Measurements from ENCODE around the gene PPP2R2D.
"Not testable (repeated sequence)": the region's sequence is repeated elsewhere in the genome, so short reads cannot be mapped to it uniquely, and the experiment has no call there.

The PPP2R2D gene

DNA sequence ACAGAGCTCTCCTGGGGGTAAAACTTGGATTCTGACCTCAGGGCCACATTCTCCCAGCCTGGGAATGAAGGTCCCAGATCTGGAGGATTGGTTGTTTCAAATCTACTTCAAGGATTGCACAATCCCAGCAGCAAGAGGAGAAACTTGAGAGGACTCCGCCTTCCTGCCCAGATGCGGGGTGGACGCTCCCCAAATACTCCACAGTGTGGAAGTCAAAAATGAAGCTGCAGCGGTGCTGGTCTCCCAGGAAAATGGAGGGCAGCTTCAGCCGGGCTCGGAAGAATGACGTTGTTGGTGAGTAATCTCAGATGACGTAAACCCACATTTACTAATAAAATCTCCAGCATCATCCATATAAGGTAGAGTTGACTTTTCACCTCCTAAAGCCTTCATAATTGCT is 31.5 kb upstream of the PPP2R2D start:
- no peak for DNase-seq

DNA sequence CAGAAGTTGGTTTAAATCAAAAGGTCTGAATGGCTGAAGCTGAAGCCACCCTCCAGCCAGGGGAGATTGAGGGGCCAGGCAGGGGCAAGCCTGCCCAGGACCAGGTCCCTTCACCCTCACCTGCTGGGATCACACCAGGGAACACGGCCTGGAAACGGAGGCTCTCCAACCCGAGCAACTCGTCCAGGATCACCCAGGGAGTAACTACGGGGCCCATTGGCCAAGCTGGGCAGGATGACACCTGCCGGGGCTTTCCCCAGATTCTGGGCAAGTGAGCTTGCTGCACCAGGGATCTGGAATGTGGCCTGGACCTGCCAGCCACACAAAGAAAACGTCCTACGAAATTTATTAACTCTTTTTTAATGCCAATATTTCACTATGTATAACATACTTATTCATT is 30.4 kb upstream of the PPP2R2D start:
- DNase-seq: no peak

DNA sequence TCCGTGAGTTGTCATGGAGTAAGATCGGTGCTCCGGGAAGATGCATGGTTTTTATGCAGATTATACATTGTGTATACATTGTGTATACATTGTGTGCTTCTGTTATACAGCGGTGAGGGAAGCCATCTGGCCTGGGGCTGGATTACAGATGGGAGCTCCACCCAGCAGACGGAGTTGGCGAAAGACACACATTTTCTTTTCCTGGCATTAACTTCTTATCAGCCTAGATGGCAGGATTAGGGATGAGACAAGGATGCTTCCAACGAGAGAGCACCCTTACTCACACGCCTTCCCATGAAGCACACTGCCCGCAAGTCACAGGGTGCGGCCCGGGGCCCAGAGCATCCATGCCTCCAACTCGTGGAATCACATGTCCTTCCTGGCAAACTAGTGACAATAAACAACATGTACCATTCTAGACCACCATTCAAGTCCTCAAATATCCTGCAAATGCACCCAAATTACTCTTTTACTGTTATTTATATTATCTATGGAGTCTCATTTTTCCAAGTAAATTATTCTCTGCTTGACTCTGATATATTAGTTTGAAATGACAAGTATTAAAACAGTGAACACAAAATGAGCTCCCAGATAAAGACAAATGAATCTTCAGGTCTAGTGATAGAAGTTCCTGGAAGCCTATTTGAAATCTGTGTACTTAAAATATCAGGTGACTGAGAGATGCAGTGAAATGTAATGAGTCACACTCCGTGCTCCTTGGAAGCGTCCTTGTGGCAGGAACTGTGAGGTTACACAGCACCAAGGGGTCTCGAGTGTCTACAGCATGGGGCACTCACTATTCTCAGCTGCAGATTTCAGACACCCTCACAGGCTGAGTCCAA is 29.8 kb upstream of the PPP2R2D start:
- no peak for DNase-seq

DNA sequence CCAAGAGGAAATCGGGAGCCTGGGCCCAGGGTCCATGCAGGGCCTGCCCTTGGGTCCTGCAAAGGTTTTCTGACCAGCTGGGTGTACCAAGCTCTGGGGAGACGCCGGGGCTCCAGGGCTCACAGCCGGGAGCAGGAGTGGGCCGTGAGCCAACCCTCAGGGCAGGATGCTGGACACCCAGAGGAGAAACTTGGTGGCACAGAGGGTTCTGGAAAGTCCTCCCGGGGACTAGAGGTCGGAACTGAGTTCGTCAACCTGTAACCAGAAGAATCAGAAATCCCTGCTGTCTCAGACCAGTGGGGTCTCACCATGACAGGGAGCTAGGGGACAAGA is 29.2 kb upstream of the PPP2R2D start:
- DNase-seq: no peak

DNA sequence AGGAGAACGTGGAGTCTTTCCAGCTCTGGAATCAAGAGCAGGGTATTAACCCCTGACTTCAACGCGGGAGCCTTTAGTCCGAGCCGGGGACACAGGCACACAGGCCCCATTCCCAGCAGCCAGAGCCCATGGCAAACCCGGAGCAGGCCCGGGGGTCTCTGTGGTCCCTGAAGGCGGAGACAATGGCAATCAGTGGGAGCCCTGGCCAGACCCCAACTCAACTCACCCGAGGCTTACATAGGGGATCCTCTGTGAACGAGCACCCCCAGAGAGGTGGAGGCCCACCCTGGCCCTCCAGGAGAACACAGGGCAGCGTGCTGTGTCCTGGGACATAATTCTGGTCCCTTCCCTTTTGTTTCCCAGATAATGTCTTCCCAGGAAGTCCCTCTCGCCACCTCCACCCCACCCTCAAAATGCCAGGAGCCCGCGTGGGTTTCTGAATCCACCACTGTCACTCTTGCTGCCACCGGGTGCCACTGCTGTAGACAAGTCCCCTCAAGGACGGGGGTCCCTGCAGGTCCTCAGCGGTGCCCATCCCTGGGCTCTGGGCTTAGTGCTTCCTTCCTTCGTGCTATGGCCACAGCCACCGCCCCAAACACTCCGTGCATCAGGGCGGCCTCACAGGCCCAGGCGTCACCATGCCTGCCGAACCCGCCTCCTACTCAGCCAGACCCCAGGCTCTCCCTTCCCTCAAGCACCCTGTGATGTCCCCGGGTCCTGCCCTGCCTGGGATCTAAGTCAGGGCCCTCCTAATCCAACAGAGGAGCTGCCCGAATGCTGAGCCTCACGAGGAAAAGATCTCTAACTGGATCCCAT is 28.6 kb upstream of the PPP2R2D start:
- DNase-seq: no peak

DNA sequence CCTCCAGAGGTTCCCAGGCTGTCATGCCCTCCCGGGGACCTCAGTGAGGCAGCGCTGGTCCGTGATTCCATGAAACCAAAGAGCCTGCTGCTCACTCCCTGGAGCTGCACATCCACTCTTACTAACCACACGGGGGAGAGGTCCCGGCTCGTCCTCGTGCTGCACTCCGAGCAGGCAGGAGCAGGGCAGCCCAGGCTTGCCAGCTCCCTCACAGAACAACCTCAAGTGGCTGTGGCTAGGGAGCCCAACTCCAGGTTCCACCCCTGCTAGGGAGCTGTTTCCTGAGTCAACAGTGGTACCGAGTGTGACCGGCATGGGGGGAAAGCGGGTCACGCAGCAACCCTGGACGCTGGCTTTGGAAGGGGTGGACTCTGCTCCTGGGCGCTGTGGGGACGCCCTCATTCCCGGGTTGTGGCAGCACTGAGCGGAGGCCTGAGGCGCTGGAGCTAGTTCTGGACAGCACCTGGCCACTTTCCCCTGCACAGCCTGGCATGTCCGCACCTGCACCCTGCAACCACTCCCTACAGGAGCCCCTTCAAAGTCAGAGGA is 27.9 kb upstream of the PPP2R2D start:
- DNase-seq: no peak

DNA sequence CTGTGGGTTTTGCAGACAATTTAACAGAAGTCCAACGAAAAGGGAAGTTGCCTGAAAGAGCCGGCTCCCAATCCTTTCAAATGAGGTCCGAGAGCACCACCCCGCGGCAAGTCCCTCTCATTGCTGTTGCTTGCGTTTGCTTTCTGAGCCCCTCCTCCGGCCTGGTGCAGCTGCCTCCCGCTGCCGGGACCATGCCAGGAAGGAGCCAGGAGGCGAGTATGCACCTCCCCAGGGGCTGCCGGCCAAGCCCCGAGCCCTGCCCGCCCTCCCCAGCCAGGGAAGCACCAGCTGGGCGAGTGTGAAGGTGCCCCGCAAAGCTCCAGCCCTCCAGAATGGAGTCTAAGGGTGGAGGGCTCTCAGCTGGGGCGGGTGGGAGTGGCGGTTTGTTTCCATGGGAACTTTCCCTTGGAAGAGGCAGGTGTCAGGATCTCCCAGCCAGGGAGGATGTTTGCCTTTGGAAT is 25.8 kb upstream of the PPP2R2D start:
- DNase-seq: peak; percentile 62

DNA sequence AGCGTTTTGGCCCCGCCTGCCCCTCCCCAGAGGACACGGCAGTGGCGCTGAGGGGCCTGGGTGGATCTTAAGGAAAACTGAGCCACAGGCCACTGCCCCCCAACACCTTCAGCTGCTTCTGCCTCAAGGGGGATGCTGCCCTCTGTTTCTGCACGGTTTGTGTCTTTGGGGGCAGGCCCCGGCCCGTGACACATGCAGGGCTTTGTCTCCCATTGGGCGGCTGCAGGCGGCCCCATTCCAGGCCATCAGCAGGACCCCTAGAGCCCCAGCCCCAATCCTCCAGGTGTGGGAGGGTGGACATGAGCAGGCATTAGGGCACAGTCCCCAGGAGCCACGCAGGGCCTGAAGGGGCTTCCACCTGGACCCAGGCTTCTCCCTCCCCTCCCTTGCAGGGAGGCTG is 25.3 kb upstream of the PPP2R2D start:
- no peak for DNase-seq

DNA sequence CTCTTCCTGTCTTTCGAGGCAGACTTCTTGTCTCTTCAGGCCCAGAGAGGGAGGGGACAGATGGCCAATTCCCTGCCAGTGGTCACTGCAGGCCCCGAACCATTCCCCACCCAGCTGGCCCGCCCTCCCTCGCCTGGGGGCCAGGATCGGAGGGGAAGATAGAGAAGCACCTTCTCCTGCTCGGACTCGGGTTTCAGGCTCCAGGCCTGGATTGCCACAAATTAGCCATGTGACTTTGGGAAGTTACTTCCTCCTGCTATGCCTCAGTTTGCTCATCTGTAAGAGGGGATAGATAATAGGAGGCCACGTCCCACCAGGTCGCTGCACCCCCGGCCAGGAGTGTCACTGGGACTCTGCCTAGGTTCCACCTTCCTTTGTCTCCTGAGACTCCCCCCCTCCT is 24.8 kb upstream of the PPP2R2D start:
- no peak for DNase-seq

DNA sequence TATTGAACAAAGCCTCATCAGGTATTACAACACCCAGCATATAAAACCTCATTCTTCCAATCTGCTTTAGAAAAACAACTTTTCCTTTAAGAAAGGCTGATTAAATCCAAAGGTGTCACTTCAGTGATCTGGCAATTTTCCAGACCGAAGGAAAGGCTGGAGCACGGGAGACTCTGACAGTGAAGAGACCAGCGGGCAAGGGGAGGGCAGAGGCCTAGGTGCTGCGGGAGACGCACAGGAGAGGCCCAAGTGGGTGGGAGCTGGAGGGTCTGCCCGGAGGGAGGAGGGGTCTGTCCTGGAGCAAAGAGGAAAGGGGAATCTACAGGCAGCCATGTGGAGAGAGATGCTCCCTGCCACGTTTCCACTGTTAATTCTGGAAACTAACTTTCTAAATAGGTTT is 24.3 kb upstream of the PPP2R2D start:
- no peak for DNase-seq

DNA sequence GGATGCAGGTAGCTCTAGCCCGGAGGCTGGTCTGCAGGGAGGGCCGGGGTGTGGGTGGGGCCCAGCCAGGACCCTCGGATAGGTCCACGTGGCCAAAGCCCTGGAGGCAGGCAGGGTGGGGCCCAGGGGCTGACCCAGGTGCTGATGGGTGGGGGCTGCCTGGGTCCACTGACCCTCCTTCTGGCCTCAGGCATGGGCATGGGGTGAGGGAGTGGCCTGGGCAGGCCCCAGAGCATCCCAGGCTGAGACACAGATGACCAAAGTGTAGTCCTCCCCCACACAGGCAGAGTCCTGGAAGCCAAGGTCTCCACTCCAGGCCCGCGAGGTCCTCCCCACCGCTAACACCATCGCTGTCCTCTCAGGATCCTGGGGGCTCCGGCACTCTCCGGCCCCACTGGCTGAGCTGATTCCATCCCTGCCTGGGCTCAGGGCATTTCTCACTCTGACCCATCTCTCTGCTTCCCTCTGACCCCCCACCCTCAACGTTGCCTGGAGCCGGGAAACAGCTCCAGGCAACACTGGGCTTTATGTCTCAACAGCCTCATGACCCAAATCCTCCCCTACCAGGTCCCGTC is 20.7 kb upstream of the PPP2R2D start:
- no peak for DNase-seq

DNA sequence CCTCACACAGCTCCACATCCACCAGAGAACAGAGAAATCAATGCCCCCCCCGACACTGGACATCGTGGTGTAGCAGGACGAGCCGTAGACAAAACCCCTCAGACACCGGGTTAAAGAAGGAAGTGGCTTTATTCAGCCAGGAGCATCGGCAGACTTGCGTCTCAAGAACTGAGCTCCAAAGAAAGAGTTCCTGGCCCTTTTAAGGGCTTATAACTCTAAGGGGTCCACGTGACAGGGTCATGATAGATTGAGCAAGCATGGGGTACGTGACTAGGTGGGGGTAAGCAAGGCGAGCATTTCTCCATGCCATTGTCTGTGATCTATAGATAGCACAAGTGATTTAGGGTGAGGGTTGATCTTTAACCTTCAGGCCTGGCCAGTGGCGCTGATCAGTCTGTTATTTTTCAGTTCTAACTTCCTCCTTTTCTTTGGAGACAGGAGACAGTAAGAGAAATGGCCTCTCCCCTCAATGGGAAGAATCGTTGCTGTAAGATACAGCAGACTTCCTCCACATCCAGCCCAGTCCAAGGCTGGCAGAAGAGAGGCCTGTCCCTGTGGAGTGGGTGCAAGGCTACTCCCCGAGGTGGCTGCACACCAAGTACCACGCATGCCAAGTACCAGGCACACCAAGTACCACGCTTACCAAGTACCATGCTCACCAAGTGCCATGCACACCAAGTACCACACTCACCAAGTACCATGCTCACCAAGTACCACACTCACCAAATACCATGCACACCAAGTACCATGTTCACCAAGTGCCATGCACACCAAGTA is 19.5 kb upstream of the PPP2R2D start:
- DNase-seq: no peak

DNA sequence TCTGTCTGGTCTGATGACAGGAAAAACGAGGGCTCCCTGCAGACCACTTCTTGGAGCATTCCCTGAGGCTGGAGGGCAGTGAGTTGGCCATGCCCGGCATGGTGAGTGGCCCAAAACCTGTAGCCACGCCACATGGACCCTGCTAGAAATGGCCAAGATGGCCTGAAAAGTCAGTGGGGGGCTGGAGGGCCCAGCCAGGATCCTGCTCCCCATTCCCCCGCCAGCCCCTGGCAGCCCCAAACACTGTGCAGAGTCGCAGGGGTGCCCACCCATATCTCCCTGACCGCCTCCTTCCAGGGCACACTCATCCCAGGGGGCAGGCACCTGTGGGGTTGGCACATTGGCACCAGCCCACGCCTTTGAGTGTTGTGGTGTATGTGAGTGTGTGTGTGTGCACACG is 18.7 kb upstream of the PPP2R2D start:
- DNase-seq: no peak

DNA sequence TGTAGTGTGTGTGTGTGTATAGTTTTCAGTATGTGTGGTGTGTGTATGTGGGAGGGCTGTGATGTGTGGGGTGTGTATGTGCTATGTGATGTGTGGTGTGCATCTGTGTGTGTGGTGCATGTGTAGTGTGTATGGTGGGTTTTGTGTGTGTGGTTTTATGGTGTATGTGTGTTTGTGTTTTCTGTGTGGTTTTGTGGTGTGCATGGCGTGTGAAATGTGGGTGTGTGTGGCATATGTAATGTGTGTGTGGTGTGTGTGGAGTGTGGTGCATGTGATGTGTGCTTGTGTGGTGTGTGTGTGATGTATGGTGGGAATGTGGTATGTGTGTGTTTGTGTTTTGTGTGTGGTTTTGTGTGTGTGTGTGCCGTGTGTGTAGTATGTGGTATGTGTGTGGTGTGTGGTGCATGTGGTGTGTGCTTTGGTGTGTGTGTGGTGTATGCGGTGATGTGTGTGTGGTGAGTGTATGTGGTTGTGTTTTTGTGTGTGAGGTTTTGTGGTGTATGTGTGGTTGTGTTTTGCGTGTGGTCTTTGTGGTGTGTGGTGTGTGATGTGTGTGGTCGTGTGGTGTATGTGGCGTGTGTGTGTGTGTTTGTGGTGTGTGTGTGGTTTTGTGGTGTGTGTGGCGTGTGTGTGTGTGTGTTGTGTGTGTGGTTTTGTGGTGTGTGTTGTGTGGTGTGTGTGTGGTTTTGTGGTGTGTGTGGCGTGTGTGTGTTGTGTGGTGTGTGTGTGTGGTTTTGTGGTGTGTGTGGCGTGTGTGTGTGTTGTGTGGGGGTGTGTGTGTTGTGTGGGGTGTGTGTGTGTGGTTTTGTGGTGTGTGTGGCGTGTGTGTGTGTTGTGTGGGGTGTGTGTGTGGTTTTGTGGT is 18.0 kb upstream of the PPP2R2D start:
- DNase-seq: no peak

DNA sequence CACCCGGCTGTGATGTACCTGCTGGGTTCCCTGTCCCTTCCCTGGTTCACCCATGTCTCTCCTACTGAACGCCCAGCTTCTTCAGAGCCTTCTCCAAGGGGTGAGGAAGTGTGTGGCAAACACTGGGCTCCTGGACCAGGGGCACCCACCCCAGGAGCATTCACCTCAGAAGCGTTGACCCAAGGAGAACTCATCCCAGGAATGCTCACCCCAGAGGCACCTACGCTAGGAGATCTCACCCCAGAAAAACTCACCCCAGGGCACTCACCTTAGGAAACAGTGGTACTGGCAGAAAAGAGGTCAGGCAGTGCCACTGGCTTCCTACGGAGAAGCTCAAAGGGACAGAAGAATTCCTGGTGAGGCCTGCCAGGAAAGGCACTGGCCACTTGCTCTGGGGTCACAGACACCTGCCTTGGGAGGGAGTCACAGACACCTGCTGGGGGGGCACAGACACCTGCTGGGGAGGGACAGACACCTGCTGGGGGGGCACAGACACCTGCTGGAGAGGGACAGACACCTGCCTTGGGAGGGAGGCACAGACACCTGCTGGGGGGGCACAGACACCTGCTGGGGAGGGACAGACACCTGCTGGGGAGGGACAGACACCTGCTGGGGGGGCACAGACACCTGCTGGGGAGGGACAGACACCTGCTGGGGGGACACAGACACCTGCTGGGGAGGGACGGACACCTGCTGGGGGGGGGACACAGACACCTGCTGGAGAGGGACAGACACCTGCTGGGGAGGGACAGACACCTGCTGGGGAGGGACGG is 17.0 kb upstream of the PPP2R2D start:
- DNase-seq: not testable (repeated sequence)

DNA sequence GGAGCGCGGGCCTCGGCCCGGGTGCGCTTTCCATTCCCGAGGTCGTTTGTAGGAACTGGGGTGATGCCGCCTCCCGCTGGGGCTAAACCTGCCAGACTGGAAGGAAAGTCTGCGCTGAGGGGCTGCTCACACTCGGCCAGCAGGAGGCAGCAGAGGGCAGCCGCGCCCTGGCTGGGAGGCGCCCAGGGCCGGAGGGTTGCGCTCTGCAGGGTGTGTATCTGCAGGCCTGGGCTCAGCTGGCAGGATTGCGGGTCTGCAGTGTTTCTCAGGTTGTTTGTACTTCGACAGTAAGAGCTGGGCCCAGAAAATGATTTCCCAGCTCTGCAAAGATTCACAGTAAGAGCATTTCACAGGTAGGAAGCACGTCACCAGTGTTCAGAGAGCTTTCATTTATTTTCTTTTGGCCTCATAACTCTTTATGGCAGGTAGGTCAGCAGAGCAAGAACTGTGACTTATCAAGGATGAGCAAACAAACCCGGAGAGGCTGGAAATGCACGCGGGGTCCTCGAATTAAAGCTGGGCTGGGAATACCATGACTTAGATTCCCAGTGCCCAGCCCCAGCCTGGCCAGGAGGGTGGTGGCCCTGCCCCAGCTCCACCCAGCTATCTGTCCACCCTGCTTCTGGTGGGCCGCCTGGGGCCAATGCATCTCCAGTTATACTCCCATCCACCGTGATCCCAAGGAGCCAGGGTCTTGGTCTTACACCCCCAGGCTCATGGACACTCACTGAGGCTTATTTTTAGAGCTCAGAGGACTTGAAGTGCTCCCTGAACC is 15.2 kb upstream of the PPP2R2D start:
- DNase-seq: no peak

DNA sequence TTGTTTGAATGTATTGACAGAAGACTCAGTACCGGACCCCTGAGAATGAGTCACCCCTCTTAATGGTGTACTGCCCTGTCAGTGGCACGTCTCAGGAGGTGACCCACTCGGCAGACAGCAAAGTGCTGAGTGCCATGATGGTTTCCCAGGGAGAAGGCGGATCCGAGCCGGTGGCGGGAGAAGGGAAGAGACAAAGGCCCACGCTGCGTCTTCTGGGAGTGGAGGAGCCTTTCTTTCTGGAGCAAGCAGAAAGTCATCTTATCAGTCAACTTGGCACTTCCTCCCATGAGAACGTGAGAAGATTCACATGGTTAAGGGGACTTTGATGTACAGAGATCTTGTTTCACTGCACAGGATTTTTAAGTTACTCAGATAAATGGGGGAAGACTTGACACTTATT is 14.6 kb upstream of the PPP2R2D start:
- DNase-seq: no peak

DNA sequence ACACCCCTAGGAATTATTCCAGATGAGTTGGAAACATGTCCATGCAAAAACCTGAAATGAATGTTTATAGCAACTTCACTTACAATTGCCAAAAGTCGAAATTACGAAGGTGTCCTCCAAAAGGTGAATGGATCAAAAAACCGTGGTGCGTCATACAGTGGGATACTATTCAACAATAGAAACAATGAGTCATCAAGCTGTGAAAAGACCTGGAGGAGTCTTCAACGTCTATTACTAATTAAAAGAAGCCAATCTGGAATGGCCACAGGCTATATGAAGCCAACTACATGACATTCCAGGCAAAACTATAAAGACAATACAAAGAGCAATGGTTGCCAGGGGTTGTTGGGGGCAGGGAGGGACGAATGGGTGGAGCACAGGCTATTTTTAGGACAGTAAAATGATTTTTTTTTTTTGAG is 12.6 kb upstream of the PPP2R2D start:
- DNase-seq: no peak

DNA sequence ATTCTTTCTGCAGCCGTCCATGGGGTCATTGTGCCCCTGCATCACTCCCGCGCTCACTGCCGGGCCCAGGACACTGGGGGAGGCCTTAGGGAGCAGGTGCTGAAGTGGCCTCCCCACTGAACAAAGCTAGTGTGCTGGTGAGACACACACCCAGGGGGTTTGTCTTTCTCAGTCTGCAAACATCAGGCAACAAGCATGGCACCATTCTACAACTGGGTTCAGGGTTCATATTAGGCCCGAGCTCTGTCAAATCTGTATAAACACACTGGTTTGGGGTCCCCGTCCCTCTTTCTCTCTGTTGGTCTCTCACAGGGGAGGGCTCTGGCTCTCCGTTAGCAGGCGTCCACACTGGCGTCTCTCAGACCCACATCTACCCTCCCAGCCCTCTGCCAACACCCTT is 11.1 kb upstream of the PPP2R2D start:
- DNase-seq: no peak
